ENCODE data around the gene MACROD2.

DNA sequence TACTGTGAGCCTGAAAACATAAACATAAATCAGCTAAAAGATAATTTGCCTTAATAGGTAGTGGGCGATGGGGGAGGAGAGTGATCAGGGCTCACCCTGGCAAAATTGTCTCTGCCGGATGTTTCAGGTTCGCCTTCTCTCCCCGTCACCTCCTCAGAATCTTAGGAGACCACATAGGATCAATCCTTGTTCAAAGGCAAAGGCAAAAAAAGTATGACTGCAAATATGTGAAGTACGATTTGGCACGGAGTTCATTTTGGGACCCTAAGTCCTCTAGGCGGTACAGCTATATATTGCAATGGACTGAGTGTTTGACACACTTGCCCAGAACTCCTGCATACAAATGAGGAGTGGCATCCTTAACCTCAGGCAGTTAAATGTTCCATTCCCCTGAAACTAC is 991.3 kb downstream of the MACROD2 start:
- TF ChIP-seq, protein P1, sequence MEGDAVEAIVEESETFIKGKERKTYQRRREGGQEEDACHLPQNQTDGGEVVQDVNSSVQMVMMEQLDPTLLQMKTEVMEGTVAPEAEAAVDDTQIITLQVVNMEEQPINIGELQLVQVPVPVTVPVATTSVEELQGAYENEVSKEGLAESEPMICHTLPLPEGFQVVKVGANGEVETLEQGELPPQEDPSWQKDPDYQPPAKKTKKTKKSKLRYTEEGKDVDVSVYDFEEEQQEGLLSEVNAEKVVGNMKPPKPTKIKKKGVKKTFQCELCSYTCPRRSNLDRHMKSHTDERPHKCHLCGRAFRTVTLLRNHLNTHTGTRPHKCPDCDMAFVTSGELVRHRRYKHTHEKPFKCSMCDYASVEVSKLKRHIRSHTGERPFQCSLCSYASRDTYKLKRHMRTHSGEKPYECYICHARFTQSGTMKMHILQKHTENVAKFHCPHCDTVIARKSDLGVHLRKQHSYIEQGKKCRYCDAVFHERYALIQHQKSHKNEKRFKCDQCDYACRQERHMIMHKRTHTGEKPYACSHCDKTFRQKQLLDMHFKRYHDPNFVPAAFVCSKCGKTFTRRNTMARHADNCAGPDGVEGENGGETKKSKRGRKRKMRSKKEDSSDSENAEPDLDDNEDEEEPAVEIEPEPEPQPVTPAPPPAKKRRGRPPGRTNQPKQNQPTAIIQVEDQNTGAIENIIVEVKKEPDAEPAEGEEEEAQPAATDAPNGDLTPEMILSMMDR (IDR thresholded peaks at IDR 0.05), result no peak
- TF ChIP-seq POLR2A (IDR thresholded peaks at IDR 0.05), result no peak
